ENCODE results near the gene RGS6. TPM values are rescaled to one million over a fixed set of nuclear protein-coding genes. Genes with fewer than 3 reads are reported as not detected.

The RGS6 gene
- total RNA-seq, 1 donor from 2014 or later = not detected

DNA sequence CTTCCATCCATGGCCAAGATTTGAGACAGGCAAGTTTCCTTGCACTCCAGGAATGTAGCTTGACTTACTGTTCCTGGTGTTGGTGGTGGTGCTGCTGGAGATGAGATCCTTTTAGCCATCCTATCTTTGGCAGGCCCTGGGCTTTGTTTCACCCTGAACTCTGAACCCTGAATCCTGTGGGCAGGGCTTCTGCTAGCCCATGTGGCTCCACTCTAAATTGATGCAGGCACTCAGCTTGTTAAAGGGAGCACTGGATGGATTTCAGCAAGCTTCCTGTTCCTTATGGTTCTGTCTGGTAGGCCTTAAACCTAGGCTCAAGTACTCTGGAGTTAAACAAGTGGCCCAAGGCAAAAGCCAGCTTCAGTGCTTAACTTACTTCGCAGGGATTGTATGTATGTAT, 138.2 kb downstream of the RGS6 start:
- DNase-seq (ENCODE audit: extremely low read depth, low read depth, low spot score) = no peak

DNA sequence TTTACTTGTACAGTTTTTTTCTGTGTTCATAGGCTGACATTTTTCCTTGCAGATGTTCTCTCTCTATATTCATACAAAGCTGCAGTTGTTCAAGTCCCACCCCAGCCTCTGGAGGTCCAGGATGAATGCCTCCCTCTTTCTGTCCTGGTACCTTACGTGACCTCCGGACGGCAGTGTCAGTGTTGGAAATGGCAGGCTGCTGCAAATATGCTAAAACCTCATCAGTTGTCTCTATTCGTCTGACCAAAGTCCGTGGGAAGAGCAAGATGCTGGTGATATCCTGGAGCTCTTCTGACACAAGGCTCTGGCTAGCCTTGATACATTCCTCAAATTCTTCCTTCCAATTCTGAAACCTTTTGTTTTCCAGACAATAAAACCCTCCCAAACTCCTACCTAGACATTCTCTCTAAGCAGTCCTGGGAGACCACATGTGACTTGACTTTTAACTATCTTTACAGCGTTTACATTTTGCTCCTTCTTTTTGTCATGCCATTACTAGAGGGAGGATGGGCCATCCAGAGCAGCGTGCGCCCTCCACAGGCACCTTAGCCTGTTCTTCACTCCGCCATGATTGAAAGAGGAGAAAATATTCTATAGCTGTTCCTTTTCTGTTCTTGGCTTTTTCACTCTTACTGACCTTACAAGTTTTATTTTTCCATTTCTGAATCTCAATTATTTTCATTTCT, 143.6 kb downstream of the RGS6 start:
- DNase-seq (ENCODE audit: extremely low read depth, low read depth, low spot score) = no peak

DNA sequence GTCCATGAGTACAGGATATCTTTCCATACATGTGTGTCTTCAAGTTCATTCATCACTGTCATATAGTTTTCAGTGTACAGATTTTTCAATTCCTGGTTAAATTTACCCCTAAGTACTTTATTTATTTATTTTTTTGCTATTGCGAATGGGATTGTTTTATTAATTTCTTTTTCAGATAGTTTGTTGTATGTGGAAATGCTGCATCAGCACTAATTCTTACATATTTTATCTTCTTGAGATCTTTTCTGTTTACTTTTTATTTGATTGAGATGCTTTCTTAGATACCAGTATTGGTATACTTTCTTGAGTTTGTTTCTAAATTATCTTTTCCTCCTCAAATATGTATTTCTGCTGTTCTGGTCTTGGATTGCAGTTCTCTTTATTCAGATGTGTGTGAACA, 148.9 kb downstream of the RGS6 start:
- no peak for DNase-seq (ENCODE audit: extremely low read depth, low read depth, low spot score)

DNA sequence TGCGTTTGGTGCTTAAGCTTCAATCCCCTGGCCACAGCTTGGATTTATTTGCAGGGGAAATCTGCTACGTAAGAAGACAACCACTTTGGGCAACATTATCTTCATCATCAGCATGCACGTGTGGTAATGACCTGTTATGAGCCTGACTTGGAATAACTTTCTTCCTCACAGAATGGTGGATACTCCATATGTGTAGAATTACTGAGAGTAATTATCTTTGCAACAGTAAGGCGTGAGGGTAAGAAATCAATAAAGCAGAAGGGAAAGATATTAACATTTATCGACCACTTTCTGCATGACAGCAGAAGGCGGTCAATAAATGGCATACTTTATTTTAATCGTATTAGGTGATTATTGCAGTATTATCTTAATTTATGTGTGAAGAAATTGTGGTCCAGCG, 152.7 kb downstream of the RGS6 start:
- DNase-seq (ENCODE audit: extremely low read depth, low read depth, low spot score) = no peak

DNA sequence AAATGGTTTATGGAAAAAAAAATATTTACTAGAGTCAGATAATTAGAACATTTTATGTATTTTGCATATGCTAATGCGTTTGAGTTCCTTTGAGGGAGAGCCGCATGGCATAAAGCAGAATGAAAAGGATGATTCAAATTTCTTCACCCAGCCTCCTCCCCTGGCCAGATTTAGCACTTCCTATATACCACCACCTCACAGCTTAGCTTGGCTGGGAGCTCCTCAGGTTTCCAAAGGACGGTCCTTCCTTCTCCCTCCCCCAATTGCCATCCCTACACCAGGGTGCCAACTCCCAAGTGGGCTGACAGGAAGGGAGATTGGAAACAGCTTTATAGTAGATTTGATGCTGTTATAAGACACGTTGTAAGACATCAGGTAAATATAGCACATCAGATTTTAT, 157.4 kb downstream of the RGS6 start:
- no peak for DNase-seq (ENCODE audit: extremely low read depth, low read depth, low spot score)

DNA sequence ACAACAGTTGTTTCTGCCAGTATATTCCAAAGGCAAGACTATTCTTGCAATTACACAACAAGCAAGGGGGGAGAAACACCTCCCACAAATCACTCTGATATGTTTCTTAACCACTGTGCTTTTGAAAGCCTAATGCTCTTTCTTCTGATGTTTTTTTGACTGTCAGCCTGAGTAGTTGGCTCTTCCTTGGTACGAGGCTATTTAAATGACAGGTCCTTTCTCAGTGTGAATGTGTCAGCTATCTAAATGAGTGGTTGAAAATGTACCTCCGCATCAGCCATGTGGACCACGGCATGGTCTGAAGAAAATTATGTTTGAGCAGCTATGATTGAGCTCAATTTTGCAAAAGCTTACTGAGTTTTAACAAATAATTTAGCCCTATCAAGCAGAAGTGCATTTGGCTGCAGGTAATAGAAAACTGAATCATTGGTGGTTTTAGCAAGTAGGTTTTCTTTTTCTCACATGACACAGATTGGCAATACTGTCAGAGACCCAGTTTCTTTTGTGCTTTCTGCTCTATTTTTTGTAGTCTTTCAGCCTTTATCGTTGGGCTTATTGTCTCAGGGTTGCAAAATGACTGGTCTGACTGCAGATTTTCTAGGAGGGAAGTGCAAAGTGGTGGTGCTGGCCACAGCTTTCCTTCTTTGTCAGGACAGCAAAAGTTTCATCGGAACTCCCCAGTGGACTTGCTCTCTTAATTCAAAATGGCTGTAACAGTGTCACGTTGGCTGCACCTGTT, 162.8 kb downstream of the RGS6 start:
- DNase-seq (ENCODE audit: extremely low read depth, low read depth, low spot score) = no peak

DNA sequence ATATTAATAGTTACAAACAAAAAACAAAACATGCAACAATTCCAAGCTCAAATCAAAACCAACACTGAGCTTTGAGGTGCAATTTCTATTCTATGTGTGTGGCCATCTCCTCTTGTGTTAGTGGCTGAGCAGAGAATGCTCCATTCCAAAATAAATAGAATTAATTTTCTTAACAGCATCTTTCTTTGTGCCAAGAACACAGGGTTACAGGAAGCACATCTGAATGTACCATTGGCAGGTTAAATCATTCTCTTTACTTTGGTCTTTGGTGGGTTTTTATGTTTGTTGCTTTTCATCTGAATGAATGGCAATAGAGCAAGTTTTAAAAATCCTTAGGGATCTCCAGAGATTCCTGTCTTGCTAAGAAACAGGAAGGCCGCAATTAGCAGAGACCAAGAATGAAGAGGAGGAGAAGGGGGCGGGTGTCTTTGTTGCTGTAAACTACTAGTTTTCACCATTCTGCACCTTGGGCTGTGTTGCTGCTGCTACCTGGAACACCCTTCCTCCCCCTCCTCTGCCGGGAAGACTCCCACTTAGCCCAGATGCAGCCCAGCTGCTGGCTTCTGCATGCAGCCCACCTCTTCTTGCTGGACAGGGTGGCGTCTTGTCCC, 165.0 kb downstream of the RGS6 start:
- no peak for DNase-seq (ENCODE audit: extremely low read depth, low read depth, low spot score)

DNA sequence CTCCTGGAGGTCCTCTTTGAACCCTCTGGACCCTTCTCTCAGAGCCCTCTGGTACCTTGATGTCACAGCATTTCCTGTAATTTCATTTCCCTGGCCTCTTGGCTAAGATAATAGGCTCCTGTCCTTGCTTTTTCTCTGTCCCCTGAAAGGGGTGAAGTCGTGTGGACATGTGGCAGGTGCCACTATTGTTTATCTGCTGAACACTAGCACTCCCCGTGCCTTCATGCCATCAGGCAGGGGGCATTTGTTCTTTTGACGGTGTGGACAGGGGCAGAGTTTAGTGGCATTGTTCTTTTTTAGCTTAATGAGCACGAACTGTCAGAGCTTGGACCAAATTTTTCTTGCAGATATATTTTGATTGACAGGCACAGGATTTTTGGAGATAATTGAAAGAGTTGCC, 166.0 kb downstream of the RGS6 start:
- no peak for DNase-seq (ENCODE audit: extremely low read depth, low read depth, low spot score)

DNA sequence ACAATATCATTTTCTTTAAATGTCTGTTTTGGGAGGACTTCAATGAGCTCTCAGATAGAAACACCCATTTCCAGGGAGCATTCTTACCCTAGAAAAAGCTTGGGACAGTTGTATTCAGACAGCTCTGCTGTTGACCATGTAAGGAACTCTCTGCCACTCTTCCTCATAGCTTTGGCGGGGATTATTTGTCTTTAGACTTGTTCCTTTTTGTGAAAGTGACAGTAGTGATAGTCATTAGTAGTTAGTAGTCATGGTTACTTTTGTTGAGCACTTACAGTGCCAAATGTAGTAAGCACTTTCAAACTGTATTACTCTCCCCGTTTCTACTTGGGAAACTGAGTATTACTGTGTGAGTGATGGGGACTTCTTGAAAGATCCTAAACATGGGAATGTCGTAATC, 167.3 kb downstream of the RGS6 start:
- DNase-seq (ENCODE audit: extremely low read depth, low read depth, low spot score) = no peak

DNA sequence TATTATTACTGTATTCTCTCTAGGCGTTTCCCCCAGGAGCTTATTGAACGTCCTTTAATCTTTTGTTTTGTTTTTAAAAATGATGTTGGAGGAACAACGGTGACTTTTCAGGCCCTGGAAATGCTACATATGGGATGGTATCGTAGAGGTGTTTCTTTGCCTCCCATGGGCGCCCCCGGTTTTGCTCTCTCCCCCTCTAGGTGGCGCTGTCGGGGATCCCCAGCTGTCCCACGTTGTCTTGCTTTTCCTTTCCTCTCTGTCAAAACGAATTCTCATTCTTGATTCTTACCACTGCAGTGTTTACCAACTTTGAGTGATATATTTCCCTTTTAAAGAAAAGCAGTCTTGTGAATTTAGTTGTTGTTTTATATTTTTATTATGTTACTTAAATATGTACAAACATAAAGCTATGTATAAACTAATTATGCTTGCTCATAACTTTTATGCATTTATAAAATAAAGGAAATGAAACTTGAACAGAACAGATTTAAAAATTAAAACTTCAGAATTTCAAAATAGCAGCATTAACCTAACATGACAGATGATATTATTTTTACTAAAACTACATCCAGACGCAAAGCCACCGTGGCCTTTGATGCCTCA, 171.9 kb downstream of the RGS6 start:
- no peak for DNase-seq (ENCODE audit: extremely low read depth, low read depth, low spot score)

DNA sequence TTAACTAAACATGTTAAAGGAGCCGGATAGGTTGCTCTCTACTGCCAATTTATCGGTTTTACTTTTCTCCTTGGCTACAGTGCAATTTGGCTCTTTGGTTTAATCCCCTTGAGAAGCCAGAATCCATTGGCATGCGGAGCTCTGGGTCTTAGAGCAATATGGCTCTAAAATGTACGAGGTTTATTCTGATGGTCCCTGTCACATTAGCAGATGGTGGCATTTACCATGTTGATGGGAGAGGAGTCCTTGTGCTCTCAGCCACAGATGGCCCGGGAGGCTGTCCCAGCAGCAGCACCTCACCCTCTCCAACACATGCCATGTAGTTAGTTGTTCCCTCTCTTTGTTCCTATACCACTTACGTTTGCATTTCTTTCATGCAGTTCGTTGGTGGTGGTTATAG, 179.7 kb downstream of the RGS6 start:
- DNase-seq (ENCODE audit: extremely low read depth, low read depth, low spot score) = no peak

DNA sequence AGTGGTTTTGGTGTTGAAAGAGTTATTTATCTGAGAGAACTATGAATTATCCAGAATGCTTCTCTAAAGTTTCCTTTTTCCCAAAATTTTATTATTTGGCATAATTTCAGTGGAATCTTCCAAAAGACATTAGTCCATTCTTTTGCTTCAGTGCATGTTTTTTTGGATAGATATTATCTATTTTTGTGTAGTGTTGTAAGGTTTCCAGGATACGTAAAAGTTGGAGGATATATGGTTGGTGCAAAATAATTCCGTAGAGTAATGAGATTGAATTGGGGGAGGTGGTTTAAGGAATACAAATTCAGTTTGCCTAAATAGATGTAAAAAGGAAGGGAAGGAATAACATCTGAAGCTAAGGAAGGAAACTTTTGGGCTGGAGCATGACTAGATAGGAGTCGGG, 186.6 kb downstream of the RGS6 start:
- DNase-seq (ENCODE audit: extremely low read depth, low read depth, low spot score) = no peak

DNA sequence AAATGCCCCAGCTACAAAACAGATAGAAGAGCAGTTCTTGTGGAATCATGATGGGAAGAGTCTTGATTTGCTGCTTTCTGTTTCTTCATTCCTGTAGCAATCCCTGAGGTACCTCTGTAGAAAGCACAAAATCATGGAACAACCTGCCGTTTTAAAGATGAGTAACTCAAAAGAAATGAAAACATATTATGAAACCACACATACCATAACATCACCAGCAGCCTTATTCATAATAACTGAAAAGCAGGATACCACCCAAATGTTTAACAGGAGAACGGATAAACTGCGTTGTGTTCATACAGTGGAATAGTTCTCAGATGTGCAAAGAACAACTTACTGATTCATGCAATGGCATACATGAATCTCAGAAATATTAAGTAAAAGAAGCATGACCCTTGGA, 188.1 kb downstream of the RGS6 start:
- no peak for DNase-seq (ENCODE audit: extremely low read depth, low read depth, low spot score)

DNA sequence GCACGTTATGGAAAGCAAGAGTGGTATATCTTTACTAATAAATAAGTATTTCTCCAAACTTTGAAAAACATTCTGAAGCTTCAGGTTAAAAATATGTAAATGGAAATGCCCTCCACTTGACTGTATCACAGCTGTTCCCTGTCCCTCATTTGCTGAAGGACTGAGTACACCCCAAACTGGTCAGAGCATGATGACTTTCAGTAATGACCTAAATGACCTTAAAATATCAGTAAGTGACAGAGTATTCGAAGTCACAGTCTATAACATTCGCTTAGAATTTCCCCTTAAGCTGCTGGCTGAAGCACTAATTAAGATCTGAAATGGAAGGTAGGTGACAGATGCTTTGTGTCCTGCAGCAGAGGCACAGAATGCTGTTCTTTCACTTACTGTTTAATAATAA, 191.5 kb downstream of the RGS6 start:
- DNase-seq (ENCODE audit: extremely low read depth, low read depth, low spot score) = no peak

DNA sequence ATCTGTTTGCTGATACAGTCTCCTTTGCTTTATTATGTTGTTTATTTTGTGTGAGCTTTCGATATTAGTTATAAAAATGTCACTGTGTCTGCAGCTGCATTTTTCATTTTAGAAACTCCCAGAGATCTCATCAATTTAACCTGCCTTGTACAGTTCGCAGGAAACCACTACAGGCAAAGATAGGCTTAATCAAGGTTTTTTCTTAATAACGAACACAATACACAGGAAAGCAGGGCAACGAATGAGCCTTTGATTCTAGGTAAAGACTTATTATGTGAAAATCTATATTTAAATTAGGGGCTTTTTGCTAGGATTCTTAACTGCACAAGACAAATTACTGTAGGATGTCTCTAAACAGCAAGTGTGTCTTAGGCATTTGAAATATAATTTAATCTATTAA, 191.9 kb downstream of the RGS6 start:
- no peak for DNase-seq (ENCODE audit: extremely low read depth, low read depth, low spot score)

DNA sequence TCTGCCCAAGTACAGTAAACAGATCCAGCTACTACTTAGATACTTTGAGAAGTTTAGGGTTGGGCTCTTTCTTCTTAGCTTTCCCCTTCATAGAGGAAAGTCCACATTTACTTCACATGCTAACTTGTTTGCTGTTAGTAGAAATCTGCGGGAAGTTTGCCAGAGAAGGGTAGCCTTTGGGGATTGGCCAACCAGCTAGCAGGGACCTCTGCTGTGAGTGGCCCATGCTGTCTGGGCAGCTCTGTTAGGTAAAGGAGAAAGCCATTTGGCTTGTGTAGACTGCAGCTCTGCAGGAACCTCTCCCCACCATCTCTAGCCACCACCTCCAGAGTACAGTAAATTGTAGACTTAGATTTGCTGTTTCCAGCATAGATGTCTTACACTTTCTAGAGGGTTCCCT, 193.9 kb downstream of the RGS6 start:
- DNase-seq (ENCODE audit: extremely low read depth, low read depth, low spot score) = no peak

DNA sequence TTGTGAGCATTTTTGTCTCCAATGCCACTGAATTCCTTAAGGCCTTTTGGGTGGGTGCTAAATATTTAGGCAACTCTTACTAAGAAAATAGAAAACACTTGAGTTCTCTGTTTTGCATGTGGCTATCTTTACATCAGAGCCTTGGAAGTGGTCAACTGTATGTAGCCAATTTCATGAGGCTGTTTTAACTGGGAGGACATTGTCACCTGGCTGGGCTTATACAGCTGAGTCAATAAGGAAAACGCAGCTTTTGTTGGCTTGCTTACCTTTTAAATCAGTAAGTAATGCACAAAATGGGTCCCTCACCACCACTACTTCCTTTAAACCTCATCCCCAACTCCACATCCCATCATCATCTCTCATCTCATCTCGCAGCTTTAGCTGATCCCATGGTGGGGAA, 194.3 kb downstream of the RGS6 start:
- DNase-seq (ENCODE audit: extremely low read depth, low read depth, low spot score) = no peak

DNA sequence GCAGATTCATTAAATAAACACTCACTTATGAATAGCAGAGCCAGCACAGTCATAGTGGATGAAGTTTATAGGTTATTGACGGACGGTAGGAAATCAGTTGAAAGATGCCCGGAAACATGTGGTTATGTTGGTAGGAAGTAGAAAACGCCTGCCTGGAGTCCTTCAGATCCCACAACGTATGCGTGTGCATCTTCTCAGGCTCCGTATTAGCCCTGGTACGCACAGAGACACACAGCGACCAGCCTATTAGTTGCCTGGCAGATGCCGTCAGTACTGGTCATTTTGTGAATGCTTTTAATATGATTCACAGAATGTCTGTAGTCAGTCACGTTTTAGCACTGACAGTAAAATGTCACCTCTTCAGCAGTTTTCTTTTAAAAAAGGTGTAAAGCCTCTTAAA, 196.4 kb downstream of the RGS6 start:
- no peak for DNase-seq (ENCODE audit: extremely low read depth, low read depth, low spot score)

DNA sequence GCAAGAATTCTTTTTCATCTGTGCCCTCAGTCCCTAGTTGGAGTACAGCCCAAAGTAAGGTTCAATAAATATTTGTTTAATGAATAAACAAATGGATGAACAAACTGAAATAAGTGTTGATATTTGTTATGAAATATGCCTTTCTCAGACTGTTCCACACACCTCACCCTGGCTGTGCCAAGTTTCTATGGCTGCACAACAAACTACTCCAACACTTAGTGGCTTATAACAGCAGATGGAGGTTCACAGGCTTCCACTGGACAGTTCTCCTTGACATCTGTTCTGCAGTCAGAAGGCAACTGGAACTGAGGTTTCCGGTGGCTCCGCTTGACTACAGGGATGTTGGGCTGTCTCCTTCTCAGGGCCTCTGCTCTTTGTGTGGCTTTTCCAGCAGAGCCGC, 197.1 kb downstream of the RGS6 start:
- DNase-seq (ENCODE audit: extremely low read depth, low read depth, low spot score) = no peak

DNA sequence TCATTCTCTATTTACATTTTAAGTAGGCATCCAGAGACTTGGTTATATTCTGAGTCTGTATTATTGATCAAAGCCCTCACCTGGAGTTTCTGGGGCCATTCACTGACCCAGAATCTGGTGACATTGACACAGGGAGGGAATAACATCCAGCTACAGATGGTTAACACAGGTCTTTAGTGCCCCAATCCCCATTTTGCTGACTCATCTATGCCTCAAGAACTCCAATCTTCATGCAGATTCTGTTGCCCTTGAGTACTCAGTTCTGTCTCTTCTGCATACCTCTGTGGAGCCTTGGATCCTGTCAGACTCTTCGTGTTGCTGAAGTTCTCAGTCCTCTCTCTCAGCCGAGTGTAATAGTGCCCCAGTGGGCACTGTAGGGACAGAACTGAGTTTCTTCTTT, 208.9 kb downstream of the RGS6 start:
- no peak for DNase-seq (ENCODE audit: extremely low read depth, low read depth, low spot score)

DNA sequence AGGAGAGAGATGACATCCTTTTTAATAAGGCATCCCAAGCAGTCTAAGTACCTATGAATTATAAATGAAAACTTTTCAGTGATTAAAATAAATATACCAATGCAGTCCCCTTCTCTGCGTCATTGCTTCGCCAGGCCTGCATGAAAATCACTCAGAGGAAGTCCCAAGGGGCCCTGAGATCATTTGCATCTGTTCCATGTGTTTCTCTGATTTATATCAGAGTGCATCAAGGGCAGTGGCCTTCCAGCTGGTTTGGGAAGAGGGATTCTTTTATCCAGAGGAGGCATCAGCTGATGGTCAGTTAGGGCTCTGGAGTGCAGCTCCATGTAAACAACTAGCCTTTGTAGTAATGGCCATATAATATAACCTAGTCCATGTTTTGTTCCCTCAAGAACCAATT, 210.1 kb downstream of the RGS6 start:
- no peak for DNase-seq (ENCODE audit: extremely low read depth, low read depth, low spot score)

DNA sequence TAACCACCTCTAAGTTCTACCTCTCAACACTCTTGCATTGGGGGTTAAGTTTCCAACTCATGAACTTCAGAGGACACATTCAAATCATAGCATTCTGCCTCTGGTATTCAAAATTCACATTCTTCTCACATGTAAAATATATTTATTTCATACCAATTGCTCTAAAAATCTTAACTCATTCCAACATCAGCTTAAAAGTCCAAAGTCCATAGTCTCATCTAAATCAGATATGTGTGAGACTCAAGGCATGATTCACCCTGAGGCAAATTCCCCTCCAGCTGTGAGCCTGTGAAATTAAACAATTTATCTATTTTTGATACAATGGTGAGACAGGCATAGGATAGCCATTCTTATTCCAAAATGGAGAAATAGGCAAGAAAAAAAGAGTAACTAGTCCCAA, 214.0 kb downstream of the RGS6 start:
- DNase-seq (ENCODE audit: extremely low read depth, low read depth, low spot score) = no peak
